ENCODE results near the gene BMAL2. TPM values are rescaled to one million over a fixed set of nuclear protein-coding genes. Genes with fewer than 3 reads are reported as not detected.

Gene BMAL2
- total RNA-seq, 2 donors from 2014 or later, result 7.6 to 32.7 TPM

- DNase-seq (ENCODE audit: low spot score), result no peak
- intact Hi-C loops (cut with DNase I), result no loop called here
These were observed 10.8 kb downstream of the BMAL2 start for GRCh38 chr12:27343255-27344000.

- intact Hi-C loops (cut with DNase I), result no loop called here
- DNase-seq (ENCODE audit: low spot score), result no peak
These were observed 11.6 kb downstream of the BMAL2 start for GRCh38 chr12:27344246-27344645.

GRCh38 chr12:27344760-27345159, 12.1 kb downstream of the BMAL2 start:
- no peak for DNase-seq (ENCODE audit: low spot score)
- intact Hi-C loops (cut with DNase I), result no loop called here

- intact Hi-C loops (cut with DNase I), result no loop called here
- no peak for DNase-seq (ENCODE audit: low spot score)
These were observed 12.7 kb downstream of the BMAL2 start for GRCh38 chr12:27345376-27345775.

- intact Hi-C loops (cut with DNase I), result no loop called here
- no peak for DNase-seq (ENCODE audit: low spot score)
These were observed 15.1 kb downstream of the BMAL2 start for GRCh38 chr12:27347779-27348178.

- intact Hi-C loops (cut with DNase I), result no loop called here
- DNase-seq (ENCODE audit: low spot score), result no peak
These were observed 18.8 kb downstream of the BMAL2 start for GRCh38 chr12:27351476-27351875.

GRCh38 chr12:27355486-27355885, 22.9 kb downstream of the BMAL2 start:
- intact Hi-C loops (cut with DNase I), result no loop called here
- no peak for DNase-seq (ENCODE audit: low spot score)

GRCh38 chr12:27355979-27356378, 23.3 kb downstream of the BMAL2 start:
- DNase-seq (ENCODE audit: low spot score), result no peak
- intact Hi-C loops (cut with DNase I), result no loop called here

- DNase-seq (ENCODE audit: low spot score), result no peak
- intact Hi-C loops (cut with DNase I), result no loop called here
These were observed 27.1 kb downstream of the BMAL2 start for GRCh38 chr12:27359578-27360340.

- intact Hi-C loops (cut with DNase I), result no loop called here
- DNase-seq (ENCODE audit: low spot score), result no peak
These were observed 28.7 kb downstream of the BMAL2 start for GRCh38 chr12:27361372-27361771.

GRCh38 chr12:27366621-27367020, 34.0 kb downstream of the BMAL2 start:
- DNase-seq (ENCODE audit: low spot score), result no peak
- intact Hi-C loops (cut with DNase I), result no loop called here

GRCh38 chr12:27367078-27367477, 34.4 kb downstream of the BMAL2 start:
- DNase-seq (ENCODE audit: low spot score), result no peak
- intact Hi-C loops (cut with DNase I), result no loop called here

- no peak for DNase-seq (ENCODE audit: low spot score)
- intact Hi-C loops (cut with DNase I), result loop anchor here in 1 of 2 donors (10.0 kb wide), 1 partner anchor 377 kb away; no protein-coding TSS in a partner anchor
These were observed 49.6 kb downstream of the BMAL2 start for GRCh38 chr12:27382171-27382795.

Other genes starting within 250 kb of the BMAL2 start
- 100 to 1,000 TPM in 1 of 2 donors, 10 to 100 TPM in 1; 93.3 to 221 TPM for gene STK38L, start 88.5 kb upstream of the BMAL2 start, total RNA-seq
- gene SMCO2, start 113.9 kb downstream of the BMAL2 start, total RNA-seq, result under 1 TPM in 1 of 2 donors, not detected in 1; 0.67 TPM
- gene PPFIBP1, start 191.4 kb downstream of the BMAL2 start, total RNA-seq, result 100 to 1,000 TPM in 1 of 2 donors, 10 to 100 TPM in 1; 77.5 to 105 TPM

All from posterior vena cava (tissue), 2 donors.